ENCODE measurements around the gene GIT2.

The GIT2 gene

GRCh38 chr12:109982210-109982609 lies 14.0 kb downstream of the GIT2 start:
- Histone ChIP-seq H3K9me3 (ENCODE audit: control insufficient read depth, insufficient read depth, low read depth, low read length) (no peaks in the 10 kb centered on the region), H3K36me3 (ENCODE audit: control insufficient read depth in 2 of 2, insufficient read depth in 1 of 2, low read length in 2 of 2) (peaks cover 83 to 84% of the 10 kb centered on the region in 2 experiments), H3K27ac (ENCODE audit: extremely low read depth, low read depth, low read length) (no peak overlapping the region), H3K4me3 (ENCODE audit: low read depth, low read length) (no peak overlapping the region), H3K4me1 (ENCODE audit: control insufficient read depth, insufficient read depth, low read length) (no peaks in the 10 kb centered on the region)
- CTCF ChIA-PET = no interaction called here
- TF ChIP-seq ZNF23 (tag by site-specific recombination; IDR thresholded peaks at IDR 0.05; ENCODE audit: borderline replicate concordance) = no peak
- TF ChIP-seq ZNF521 (tag by site-specific recombination; IDR thresholded peaks at IDR 0.05) = no peak
- no peak for TF ChIP-seq ZNF571 (tag by site-specific recombination; IDR thresholded peaks at IDR 0.05)
- TF ChIP-seq HIC1 (tag by site-specific recombination; IDR thresholded peaks at IDR 0.05) = no peak
- TF ChIP-seq ZNF529 (tag by site-specific recombination; IDR thresholded peaks at IDR 0.05; ENCODE audit: insufficient replicate concordance) = no peak
- TF ChIP-seq ZNF621 (tag by site-specific recombination; IDR thresholded peaks at IDR 0.05) = no peak
- POLR2A ChIA-PET = no interaction called here

- no peak for TF ChIP-seq ZNF837 (tag by site-specific recombination; IDR thresholded peaks at IDR 0.05)
- no peak for TF ChIP-seq ZNF521 (tag by site-specific recombination; IDR thresholded peaks at IDR 0.05)
- TF ChIP-seq KLF17 (tag by site-specific recombination; IDR thresholded peaks at IDR 0.05) = no peak
- no peak for TF ChIP-seq ZNF561 (tag by site-specific recombination; IDR thresholded peaks at IDR 0.05; ENCODE audit: borderline replicate concordance)
- no peak for TF ChIP-seq ZNF10 (tag by site-specific recombination; IDR thresholded peaks at IDR 0.05)
- no peak for TF ChIP-seq ZNF76 (tag by site-specific recombination; IDR thresholded peaks at IDR 0.05; ENCODE audit: borderline replicate concordance, low read depth)
- no peak for TF ChIP-seq ZNF404 (tag by site-specific recombination; IDR thresholded peaks at IDR 0.05)
- TF ChIP-seq SP2 (tag by site-specific recombination; IDR thresholded peaks at IDR 0.05) = no peak
- no peak for TF ChIP-seq ZNF148 (tag by site-specific recombination; IDR thresholded peaks at IDR 0.05; ENCODE audit: borderline replicate concordance)
- TF ChIP-seq ZNF830 (tag by site-specific recombination; IDR thresholded peaks at IDR 0.05; ENCODE audit: low read depth) = no peak
- no peak for TF ChIP-seq MYNN (tag by site-specific recombination; IDR thresholded peaks at IDR 0.05; ENCODE audit: borderline replicate concordance)
- no peak for TF ChIP-seq ZNF132 (tag by site-specific recombination; IDR thresholded peaks at IDR 0.05; ENCODE audit: borderline replicate concordance)
- no peak for TF ChIP-seq PRDM10 (tag by site-specific recombination; IDR thresholded peaks at IDR 0.05)
- no peak for TF ChIP-seq ZNF133 (tag by site-specific recombination; IDR thresholded peaks at IDR 0.05)
- TF ChIP-seq ZNF354C (tag by site-specific recombination; IDR thresholded peaks at IDR 0.05; ENCODE audit: borderline replicate concordance, low read depth) = no peak
- H3K9me3 ChIP-seq (ENCODE audit: control insufficient read depth, insufficient read depth, low read depth, low read length) = no peaks in the 10 kb centered on the region
- no peaks in the 10 kb centered on the region for H3K4me1 ChIP-seq (ENCODE audit: control insufficient read depth, insufficient read depth, low read length)
- H3K27ac ChIP-seq (ENCODE audit: extremely low read depth, low read depth, low read length) = no peak overlapping the region
- ChIA-PET CTCF (no interaction called here), POLR2A (no interaction called here)
- H3K36me3 ChIP-seq (ENCODE audit: control insufficient read depth in 2 of 2, insufficient read depth in 1 of 2, low read length in 2 of 2) = peaks cover 88 to 90% of the 10 kb centered on the region in 2 experiments
- H3K4me3 ChIP-seq (ENCODE audit: low read depth, low read length) = no peak overlapping the region
Observed at GRCh38 chr12:109981311-109981710, 14.9 kb downstream of the GIT2 start.
